Stimulated activated CD8-positive, alpha-beta memory T cell treated with anti-CD3 and anti-CD28 coated beads, Interleukin-4, amount 100 ng/mL, for 48 hours (primary cell): ENCODE results near the gene CALD1.

Experiments used
- DNase-seq: peaks from one replicate; pipeline ENCODE4 v3.0.0-alpha.2; 2020

CALD1 gene

DNA sequence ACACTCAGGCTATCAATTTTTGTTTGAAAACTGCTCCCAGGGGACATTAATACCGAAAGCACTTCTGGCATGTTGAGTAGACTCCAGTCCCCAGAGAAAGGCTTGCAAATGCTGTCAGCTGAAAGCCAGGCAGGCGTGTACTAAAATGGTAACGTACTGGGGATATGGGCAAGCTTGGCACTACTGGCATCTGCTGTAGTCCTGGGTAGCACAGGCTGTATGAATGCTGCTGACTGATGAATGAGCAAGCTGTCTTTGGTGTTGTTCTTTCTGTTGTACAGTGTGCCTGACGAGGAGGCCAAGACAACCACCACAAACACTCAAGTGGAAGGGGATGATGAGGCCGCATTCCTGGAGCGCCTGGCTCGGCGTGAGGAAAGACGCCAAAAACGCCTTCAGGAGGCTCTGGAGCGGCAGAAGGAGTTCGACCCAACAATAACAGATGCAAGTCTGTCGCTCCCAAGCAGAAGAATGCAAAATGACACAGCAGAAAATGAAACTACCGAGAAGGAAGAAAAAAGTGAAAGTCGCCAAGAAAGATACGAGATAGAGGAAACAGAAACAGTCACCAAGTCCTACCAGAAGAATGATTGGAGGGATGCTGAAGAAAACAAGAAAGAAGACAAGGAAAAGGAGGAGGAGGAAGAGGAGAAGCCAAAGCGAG is 153.4 kb downstream of the CALD1 start:
- DNase-seq, result no peak

DNA sequence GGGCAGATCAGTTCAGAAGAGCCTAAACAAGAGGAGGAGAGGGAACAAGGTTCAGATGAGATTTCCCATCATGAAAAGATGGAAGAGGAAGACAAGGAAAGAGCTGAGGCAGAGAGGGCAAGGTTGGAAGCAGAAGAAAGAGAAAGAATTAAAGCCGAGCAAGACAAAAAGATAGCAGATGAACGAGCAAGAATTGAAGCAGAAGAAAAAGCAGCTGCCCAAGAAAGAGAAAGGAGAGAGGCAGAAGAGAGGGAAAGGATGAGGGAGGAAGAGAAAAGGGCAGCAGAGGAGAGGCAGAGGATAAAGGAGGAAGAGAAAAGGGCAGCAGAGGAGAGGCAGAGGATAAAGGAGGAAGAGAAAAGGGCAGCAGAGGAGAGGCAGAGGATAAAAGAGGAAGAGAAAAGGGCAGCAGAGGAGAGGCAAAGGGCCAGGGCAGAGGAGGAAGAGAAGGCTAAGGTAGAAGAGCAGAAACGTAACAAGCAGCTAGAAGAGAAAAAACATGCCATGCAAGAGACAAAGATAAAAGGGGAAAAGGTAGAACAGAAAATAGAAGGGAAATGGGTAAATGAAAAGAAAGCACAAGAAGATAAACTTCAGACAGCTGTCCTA is 154.1 kb downstream of the CALD1 start:
- no peak for DNase-seq

DNA sequence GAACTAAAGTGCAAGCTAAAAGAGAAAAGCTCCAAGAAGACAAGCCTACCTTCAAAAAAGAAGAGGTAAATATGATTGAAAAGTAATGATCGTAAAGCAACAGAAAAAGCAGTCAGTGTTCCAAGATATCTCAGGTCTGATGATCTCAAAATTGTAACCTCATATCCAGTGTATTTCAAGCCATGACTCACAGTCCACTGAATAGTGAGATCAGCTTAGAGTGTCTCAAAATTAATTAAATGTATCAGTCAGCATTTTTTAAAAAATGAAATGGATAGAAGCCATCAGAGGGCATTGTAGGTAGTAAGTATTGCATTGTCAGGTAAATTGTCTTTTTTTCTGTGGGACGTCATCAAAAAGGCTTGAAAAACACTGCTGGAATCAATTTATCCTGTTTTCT is 156.3 kb downstream of the CALD1 start:
- DNase-seq, result no peak

DNA sequence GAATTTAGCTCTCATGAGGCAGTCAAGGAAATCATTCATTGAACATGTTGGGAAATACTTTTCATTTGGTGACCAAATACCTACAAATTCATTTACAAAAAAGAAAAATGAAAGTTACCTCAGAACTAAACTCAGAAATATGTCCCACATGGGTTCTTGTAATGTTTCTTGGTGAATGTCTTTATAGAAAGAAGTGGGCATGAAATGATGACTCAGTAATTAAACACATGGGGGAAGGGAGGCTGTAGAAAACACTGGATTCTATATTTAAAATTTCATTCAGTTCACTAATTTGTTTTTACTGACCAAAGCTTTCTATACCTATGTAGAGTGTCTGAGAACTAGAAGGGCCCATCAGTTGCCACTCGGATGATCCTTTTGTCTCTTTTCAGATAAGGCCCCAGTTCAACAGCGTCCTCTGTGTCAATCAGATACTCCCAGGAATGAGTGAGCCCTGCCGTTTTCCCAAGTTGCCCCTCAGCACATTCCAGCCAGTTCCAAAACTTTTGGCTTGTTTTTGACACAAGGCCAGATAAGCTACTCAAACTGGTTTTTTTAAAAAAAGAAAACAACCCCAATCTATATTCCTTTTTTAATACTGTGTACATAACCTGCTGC is 157.6 kb downstream of the CALD1 start:
- DNase-seq, result no peak

DNA sequence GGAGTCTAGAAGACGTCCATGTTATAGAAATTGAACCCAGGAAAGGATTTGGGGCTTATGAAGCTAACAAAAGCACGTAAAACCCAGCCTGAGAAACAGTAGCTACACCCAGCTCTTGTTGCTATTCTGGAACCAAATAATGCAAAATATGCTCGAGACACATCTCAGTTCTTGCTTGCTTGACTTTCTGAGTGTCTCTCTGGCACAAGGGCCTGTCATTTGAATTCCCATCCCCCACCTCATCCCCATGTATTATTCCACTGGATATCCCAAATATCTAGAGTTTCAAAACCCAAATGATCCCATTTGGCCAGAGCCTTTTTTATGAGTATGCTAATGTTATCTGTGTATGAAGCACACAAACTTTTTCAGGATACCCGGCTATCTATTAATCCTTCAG is 158.7 kb downstream of the CALD1 start:
- no peak for DNase-seq

DNA sequence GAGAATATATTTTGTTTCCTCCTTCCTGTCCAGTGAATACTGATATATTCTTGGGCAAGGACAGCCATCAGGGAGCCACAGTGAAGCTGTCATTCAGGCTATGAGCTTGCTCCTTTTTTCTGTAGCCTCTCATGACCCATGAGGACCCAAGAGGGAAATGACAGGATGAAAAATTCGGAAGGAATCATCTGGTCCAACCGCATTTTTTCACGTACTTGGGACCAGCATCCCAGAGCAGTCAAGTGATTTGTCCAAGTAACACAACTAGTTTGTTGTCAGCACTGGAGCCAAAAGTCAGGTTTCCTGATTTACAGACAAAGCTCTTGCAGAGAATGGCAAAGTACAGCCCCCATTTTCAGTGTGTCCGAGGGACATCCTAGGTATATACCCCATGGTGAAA is 159.7 kb downstream of the CALD1 start:
- DNase-seq, result no peak

DNA sequence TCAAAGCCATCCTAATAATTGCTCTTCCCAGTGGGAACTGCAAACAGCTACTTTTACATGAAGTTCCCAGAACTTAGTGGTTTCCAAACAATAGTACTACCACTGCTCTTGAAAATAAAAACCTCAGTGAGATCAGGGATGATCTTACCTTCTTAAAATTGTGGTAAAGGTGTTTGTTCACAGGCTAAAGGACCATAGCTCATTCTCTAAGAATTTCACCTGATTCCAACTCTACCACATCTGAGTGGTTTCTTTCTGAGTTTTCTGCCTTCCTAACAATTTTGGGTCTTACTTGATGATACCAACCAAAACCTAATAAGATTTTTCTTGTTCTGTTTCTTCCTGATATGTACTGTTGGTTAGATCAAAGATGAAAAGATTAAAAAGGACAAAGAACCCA is 161.3 kb downstream of the CALD1 start:
- no peak for DNase-seq

DNA sequence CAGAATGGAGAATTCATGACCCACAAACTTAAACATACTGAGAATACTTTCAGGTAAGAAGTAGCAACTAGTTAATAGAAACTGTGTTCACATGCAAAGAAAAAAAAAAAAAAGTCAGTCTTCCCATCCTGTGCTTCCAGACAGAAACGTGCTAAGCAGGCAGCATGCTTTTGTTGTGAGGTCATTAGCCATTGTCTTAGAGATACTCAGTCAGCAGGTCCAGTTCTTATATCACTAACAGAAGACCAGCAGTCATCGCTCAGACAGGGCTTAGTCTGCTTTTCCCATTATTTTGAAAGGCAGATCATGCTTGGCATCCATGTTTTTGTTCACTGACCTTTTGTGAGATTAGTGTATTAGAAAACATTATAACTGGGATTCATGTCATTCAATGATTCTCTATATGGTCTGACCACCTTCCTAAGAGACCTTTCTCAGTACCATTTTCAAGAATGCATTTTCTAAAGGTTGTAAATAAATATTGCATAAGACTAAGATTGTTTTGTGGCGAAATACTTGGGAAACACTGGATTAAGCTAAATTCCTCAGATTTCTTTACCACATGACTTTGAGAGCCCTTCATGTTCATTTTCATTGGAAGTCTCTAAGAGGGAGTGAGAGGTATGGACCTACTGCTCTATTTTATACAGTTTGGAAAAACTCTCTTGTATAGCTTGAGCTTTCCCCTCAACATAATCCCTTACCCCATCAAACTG is 161.9 kb downstream of the CALD1 start:
- no peak for DNase-seq

DNA sequence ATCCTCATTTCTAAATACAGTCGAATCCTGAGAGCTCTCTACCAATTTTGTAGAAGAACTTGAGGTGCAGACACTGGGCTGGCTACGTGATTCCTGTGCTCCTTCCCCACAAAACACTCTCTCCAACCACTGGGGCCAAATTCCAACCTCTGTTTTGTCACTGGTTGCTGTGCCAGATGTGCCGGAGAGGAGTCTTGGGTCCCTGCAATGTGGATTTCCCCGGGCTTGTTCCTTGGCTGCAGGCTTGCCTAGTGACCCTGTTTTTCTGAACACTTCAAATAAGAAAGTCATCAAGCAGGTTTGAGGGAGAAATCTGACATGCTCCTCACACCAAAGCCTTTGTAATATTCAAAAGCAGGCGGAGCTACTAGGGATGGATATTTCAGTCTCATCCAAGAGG is 162.5 kb downstream of the CALD1 start:
- DNase-seq, result no peak

DNA sequence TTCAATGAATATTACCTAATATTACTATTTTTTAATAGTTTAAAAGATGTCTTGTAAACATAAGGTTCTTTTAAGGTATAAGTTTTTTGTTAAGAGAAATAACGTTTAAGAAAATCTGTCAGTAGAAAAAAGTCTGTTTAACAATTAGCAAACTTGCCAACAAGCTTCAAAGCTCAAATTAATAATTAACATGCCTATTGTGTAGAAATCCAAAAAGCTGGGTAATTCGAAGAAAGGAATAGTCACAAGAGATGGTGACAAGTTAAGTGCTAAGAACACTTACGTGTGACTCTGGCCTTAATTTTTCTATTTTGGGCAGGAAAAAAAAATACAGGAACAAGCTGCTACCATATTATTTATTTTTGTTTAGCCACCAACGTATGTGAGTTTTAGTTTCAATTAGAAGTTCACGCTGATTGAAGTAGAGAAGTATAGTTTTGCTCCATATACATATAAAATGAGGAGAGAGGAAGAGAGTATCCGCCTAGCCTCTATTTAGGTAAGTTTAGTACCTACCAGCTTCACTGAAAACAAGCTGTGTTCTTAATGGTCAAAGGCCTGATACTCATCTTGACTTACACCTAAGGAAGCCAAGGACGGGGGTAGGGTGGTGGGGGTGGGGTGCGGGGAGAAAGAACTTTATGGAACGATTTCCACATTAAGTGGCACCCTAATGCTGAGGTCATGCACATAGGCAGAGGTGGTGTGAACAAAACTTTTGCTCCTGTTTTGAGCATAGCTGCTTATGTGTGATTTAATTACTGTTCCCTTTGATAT is 163.4 kb downstream of the CALD1 start:
- DNase-seq, result no peak

DNA sequence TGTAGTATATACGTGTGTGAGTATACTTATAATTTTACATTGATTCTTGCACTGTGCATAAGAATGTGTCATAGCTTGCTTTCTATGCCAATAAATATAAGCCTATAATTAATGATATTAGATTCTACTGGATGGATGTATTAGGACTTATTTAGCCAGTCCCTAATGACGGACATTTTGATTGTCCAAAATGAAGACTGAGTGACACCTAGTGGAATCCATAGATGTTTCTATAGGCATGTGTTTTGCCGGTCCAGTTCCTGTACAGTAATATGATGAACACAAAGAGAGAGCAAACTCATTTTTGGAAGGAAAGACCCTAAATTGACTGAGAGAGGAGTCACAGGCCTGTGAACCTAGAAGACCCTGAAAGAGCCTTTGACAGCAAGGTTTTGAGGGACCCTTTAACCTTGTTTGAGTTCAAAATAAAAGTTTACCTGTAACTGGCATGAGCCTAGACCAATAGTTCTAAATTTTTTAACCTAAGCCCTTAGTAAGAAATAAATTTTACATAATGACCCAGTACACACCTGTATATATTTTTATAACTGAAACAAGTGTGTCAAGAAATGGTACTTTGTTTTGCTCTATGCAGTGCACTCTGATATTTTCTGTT is 164.5 kb downstream of the CALD1 start:
- DNase-seq, result no peak

DNA sequence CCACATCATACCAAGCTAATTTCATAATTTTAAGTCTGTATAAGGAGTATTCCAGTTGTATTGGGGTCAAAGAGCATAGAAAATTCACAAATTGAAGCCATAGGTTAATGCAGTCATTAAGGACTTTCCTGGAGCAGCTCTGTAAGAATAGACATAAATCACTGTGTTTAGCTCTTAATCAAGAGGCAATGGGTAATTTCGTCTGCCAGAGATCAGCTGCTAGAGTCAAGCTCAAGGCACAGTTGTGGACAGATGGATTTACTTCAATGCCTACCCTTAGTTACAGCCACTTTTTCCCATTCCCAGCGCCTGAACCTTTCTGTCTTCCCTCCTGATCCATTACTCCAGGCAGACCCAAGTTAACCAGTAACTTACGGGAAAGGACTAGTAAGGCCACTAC is 166.3 kb downstream of the CALD1 start:
- DNase-seq, result no peak

DNA sequence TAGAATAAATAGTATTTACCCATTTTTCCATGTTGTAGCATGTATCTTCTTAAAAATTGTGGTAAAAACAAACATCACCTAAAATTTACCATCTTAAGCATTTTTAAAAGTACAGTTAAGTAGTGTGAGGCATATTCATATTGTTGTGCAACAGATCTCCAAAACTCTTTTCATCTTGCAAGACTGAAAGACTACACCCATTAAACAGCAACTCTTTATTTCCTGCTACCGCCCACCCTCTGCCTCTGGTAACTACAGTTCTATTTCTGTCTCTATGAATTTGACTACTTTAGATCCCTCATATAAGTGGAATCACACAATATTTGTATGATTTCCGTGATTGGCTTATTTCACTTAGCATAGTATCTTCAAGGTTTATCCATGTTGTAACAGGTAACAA is 166.8 kb downstream of the CALD1 start:
- DNase-seq, result no peak

DNA sequence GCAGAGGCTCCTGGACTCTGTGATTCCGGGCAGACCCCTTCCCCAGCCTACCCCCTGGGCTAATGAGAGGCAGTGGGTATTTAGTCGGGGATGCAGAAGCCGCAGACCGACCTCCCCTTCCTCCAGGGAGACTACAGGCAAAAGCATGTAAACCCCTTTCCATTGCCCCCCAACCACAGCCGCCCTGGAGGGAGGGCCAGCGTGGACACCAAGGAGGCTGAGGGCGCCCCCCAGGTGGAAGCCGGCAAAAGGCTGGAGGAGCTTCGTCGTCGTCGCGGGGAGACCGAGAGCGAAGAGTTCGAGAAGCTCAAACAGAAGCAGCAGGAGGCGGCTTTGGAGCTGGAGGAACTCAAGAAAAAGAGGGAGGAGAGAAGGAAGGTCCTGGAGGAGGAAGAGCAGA is 167.9 kb downstream of the CALD1 start:
- no peak for DNase-seq

DNA sequence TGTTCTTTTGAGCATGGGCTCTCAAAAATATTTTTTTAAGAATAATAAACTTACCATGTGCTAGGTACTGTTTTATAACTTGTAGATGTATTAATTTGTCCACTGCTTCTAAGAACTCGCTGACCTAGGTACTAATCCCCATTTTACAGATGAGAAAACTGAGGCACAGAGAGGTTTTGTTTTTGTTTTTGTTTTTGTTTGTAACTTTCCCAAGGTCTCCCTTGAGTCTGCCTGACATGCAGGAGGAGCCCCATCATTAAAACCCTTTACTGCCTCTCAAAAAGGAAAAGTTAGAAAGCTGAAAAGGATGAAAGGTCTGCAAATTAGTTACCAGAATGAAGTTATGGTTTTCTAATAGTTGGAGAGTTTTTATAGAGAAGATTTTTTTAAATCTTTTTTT is 168.4 kb downstream of the CALD1 start:
- no peak for DNase-seq

DNA sequence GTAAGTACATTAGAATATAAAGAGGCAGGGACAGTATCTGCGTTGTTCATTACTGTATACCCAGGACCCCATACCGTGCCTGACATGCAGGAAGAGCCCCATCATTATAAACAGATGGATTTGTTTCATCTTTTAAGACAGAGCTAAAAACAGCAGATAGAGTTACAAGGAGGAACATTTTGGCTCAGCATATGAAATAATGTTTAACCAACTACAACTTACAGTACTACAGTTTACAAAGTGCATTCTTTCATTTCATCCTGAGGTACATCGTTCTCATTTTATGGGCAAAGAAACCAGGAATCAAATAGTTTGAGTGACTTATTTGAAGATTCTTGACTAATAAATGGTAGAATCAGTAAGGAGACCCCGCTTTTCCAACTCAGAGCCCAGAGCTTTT is 168.8 kb downstream of the CALD1 start:
- no peak for DNase-seq

DNA sequence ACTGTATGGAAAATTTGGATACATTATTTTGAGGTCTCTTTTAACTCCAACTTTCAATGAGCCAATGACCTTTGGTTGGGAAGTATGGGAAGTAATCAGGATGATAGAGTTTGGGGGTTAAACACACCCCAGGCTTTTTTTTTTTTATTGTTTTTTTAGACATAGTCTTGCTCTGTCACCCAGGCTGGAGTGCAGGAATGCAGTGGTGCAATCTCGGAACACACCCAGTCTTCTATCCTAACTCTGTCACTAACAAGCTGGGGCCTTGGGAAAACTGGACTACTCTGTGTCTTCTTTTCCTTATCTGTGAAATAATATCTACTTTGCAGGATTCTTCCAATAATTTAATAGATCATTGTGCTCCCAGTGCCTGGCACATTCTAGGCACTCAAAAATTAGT is 169.3 kb downstream of the CALD1 start:
- DNase-seq, result no peak

DNA sequence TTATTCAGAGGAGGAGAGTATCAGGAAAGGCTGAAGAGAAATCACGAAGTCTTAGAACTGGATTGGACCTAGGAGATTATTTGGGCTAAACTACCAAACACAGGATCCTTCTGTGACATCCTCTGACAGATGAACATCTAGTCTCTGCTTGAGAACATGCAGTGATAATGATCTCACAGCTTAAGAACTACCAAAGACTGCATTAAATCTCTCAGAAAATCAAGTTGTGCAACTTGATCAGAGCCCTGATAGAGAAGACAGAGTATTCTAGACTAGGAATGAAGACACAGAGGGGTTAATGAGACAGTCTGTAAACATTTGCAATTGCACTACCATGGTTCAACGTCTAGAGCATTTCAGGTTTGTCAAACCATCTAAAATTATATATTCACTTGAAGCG is 169.7 kb downstream of the CALD1 start:
- DNase-seq, result no peak

DNA sequence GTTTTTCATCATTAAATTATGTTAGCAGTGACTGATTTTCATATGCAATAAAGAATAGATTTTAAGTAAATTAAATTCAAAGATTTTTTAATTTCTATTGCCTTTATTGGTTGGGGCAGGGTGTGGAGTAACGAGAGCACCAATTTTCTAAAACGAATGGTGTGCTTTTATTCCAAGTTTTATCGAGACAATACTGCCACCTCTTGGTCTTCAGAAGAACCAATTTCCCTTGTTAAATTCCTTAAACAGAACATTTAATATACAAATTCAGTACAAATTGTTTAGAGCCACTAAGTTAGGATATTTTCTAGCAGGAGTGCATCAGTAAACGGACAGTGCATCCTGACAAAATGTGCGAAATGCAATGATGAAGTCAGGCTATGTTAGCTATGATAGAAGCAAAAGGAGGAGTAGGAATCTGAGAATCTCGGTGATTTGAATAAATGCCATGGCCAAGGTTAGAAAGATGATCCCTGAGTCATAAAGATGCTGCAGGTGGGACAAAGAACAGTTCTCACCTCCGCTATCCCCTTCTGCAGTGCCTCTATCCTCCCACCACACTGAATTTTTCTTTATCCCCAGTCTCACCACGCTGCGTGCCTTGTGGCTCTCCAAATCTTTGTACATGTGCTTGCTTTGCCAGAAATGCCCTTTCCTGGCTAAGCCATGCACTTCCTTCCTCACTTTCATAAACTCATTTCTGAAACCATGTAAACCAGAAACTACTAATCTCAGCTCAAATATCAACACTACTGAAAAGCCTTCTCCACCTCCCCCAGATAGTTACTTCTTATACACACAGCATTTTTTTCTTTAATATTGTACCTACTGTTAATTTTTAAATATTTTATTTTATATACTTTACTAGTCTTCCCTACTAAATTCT is 175.0 kb downstream of the CALD1 start:
- no peak for DNase-seq

DNA sequence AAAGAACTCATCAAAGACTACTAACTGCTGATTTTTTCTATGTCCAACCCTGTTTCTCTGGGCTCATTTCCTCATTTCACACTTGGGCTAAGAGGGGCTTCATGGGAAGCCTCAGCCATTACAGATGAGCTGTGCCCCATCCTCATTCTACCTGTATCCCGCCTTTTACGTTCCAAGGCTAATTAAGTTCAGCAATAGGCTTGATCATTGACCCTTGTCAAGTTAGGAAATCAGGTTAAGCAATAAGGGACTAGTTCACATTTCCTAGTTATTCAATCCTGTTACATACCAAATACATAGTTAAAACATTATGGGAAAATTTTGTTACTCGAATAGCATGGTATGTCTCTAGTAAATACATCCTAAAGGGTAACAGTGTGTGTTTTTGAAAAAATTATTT is 177.6 kb downstream of the CALD1 start:
- no peak for DNase-seq

DNA sequence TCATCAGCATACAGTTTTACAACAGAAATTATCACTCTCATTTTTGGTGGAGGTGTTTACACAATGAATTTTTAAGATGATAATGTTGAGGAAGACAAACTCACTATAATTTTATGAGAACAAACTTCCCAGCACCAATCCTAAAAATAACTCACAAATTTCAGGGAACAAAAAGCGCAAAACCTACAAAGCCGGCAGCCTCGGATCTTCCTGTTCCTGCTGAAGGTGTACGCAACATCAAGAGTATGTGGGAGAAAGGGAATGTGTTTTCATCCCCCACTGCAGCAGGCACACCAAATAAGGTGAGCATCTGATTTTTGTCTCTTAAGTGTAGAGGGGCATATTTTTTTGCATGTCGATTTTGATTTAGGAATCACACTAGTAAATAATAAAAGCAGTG is 180.4 kb downstream of the CALD1 start:
- no peak for DNase-seq

DNA sequence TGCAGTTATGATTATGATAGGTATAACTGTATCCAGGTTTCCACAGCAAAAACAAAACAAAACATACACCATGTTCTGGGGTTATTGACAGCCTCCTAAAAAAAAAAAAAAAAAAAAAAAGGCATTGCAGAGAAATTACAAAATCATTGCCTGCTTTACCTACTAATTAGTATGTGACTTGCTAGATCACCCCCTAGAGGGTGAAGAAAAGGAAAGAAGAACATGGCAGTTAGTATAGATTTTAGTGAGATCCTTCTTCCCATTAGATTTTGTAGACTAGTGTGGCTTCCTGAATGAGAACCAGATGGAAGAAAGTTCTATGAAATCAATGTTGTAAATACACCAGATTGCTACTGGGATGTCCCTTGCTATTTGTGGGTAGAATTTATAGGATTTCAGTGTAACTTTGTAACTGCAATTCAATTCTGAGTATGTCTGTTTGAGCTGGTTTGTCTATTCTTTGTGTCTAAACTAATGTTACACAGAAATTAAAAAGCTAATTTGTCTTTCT is 182.9 kb downstream of the CALD1 start:
- DNase-seq, result no peak
